Myocyte (in vitro differentiated cells): ENCODE data around the gene ZNF768. TPM values are rescaled to one million over a fixed set of nuclear protein-coding genes. Genes with fewer than 3 reads are reported as not detected.
A peak's percentile ranks its signal among the peaks of the same experiment; 100 is the strongest.

Source experiments
- DNase-seq: peaks from one replicate; pipeline ENCODE4 v3.0.0-alpha.2; 2012; ENCODE audit warnings: low read depth
- polyA plus RNA-seq: library from polyadenylated mRNA; unstranded; fragments of >200 nt; gene quantifications from one replicate; pipeline ENCODE4 v1.2.1, GENCODE V29; 2012; ENCODE audit warnings: missing spikeins
- total RNA-seq: library from RNA; depleted of rRNA; stranded (reverse); fragments of >200 nt; gene quantifications from 2 replicates; pipeline ENCODE4 v1.2.3, GENCODE V29; 2014

ZNF768 gene
- total RNA-seq, result 38.4 and 56.8 TPM in 2 replicates
- 25.5 TPM for polyA plus RNA-seq

DNA sequence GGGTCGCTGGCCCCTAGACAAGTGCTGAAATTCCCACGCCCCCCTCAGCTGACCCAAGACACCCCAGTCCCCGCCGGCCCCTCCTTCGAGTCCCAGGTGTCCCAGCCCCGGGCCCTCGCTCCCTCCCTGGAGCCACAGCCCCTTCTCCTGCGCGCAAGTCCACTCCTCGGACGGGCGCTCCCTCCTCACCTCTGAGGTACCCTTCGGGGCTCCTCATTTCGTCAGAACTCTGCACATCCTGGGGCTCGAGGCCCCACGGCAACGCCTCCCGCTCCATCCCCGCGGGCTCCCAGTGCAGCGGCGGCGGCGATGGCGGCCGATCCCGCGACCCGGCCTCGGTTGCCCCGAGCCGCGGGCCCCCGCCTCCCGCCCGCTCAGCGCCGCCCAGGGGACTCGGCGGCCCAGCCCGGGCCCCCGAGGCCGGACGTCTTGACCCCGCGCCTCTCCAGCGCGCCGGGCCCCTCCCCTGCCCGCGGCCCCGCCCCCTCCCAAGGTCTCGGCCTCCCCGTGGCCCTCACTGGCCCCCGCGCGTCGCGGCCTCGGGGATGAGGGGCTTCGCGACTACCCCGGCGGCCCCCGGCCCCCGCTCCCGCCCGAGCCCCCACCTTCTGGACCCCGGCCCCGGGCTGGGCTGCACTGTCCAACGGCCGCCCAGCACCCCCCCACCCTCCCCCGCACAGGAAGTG, at the start of gene ZNF768:
Gene ZNF768, minus strand, starts transcription at position 430 of the 686 bp plus-strand sequence. Its CDS starts 153 bp downstream, at position 277.
- DNase-seq, result no peak

- no peak for DNase-seq
Observed at GRCh38 chr16:30574678-30575077, 48.3 kb upstream of the ZNF768 start.

GRCh38 chr16:30571445-30572322, 45.3 kb upstream of the ZNF768 start, which contains the start of gene ZNF688:
Gene ZNF688 (minus strand): TSS chr16:30571714. CDS start chr16:30571629, 85 bp downstream.
- DNase-seq, result peak; percentile 98

DNA sequence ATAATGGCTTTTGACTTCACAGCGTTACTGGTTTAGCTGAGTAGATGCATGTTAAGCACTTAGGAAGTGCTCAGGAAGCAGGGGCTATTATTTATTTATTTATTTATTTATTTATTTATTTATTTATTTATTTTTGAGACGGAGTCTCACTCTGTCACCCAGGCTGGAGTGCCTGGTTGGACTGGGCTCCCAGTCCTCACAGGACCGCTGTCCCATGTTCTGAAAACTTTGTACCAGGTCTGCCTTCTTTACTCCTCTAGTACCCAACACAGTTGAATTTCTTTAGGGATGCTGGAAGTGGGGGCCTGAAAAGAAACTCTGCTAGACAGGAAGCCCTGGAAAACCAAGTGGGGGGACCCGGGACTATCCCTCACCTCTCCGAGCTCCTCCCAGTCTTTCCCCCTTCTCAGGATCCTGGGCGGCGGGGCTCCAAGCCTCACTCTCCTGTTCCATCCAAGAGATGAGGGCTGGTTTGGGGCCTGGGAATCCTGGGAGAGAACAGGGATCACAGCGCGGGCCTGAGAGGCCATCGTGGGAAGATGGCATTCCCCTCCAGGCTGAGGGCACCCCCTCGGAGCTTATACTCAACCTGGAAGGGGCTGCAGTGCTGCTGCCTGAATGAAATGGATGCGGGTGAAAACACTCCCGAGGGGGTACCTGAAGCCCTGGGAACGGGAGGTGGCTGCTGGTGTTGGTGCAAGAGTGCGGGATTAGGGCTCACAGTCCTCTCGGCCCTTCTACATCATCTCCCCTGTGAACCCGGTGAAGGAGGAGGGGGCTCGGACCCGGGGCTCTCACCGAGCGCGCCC, 44.5 kb upstream of the ZNF768 start:
- DNase-seq, result peak; percentile 42

DNA sequence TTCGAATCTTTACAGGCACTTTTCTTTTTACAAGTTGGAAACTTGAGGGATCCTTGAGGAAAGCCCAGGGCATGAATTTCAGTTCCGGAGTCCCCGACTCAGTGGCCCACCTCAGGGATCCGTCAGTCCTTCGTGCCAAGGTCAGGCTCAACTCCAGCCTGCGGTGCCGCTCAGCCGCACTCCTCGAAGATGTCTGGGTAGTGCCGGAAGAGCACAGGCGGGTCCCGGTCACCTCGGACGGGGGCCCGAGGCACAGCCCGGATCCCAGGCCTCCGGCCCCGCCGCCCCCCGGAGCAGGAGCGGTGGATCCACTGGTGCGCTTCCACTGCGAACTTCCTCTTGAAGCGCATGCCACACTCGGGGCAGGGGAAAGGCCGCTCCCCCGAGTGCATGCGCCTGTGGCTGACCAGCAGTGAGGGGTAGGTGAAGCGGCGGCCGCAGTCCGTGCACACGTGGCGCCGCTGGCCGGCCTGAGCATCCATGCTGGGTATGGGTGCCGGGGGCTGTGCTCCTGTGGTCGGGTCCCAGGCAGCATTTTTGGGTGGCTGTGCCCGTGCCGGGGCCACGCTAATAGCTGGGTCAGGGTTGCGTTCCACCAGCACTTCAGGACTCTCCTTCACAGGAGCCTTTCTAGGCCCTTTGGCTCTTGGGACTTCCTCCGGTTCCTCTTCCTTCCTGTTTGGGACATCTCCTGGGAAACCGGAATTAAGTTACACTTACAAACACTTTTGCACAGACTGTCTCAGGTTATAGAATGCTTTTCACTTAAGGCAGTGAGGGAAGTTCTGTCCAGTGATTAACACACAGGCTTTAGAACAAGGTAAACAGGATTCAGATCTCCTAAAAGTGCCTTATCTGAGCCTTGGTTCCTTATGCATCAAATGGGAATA, 43.6 kb upstream of the ZNF768 start:
- DNase-seq, result no peak

DNA sequence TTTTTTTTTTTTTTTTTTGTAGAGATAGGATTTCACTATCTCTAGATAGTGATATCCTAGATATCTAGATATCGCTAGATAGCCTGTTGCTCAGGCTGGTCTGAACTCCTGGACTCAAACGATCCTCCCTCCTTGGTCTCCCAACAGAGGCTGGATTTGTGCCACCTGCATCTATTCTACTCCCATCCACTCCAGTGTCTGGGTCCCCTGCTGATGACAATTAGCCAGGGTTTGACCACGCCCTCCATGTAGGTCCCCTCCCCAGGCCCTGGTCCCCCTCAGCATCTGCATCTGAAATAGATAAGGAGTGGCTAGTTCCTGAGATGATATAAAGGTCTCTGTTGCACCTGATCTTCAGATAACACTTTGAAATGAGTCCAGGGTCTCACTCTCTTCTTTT, 42.9 kb upstream of the ZNF768 start:
- no peak for DNase-seq

GRCh38 chr16:30567991-30568638, 41.7 kb upstream of the ZNF768 start:
- peak; percentile 74 for DNase-seq

DNA sequence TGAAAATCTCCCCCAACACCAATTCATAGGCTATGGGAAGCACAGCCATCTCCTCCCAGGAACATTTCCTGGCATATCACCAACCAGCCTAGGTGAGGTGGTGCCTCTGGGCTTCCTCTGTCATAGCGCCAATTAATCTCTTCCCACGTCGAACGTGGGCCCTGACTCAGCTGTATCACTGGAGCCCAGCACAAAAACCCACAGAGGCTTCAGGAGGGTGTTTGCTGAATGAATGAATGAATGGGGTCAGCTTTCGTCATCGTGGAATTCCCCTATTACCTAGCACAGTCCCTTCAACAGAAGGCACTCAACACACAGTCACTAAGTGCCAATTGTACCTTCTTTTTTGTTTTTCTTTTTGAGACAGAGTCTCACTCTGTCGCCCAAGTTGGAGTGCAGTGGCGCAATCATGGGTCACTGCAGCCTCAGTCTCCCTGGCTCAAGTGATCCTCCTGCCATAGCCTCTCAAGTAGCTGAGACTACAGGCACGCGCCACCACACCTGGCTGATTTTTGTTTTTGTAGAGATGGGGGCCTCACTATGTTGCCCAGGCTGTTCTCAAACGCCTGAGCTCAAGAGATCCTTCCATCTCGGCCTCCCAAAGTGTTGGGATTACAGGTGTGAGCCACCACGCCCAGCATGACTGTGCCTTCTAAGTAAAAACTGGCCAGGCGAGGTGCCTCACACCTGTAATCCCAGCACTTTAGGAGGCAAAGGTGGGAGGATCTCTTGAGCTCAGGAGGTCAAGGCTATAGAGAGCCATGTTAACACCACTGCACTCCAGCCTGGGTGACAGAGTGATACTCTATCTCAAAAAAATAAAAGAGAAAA, 41.0 kb upstream of the ZNF768 start:
- DNase-seq, result no peak

DNA sequence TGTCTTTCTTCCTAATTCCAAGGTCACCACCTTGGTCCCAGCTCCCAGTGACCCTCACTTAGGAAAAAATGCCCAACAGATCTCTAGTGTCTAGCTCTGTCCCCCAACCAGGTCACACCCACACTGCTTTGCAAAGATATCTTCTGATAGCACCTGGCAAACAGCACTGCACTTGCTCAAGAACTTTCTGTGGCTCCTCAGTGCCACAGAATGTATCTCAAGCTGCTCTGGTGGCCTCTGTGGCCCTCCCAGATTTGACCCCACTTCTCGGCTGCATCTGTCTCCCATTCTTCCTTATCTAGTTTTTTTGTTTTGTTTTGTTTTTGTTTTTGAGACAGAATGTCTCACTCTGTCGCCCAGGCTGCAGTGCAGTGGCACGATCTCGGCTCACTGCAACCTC, 40.2 kb upstream of the ZNF768 start:
- DNase-seq, result no peak

GRCh38 chr16:30565984-30566383, 39.6 kb upstream of the ZNF768 start:
- no peak for DNase-seq

- DNase-seq, result no peak
Observed at GRCh38 chr16:30565526-30565925, 39.2 kb upstream of the ZNF768 start.

DNA sequence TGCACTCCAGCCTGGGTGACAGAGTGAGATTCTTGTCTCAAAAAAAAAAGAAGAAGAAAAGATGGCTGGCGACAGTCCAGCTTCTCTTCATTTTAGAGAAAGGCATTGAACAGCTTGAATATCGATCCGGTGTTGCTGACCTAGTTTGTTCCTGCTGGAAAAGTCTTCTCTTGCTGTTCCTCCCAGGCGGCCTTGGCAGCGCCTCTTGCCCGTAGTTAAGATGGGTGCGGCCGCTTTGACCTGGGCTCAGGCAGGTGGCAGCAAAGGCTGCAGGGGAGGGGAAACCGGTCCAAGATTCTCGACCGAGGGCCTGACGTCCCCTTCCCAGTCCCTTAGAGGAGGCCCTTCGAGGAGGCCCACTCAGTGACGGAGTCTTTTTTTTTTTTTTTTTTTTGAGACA, 35.7 kb upstream of the ZNF768 start:
- DNase-seq, result no peak

GRCh38 chr16:30561089-30561816, 34.9 kb upstream of the ZNF768 start:
- DNase-seq, result no peak

DNA sequence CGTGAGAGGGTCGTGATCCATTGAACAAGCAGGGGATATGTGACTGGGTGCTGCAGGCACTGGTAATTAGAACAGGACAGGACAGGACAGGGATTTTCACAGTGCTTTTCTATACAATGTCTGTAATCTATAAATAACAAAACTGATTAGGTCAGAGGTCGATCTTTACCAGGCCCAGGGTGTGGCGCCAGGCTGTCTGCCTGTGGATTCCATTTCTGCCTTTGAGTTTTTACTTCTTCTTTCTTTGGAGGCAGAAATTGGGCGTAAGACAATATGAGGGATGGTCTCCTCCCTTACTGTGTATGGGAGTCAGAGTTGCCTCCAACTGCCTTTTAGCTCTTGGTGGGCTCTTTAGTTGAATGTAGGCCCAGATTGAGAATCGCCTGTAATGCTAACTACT, 33.3 kb upstream of the ZNF768 start:
- no peak for DNase-seq

DNA sequence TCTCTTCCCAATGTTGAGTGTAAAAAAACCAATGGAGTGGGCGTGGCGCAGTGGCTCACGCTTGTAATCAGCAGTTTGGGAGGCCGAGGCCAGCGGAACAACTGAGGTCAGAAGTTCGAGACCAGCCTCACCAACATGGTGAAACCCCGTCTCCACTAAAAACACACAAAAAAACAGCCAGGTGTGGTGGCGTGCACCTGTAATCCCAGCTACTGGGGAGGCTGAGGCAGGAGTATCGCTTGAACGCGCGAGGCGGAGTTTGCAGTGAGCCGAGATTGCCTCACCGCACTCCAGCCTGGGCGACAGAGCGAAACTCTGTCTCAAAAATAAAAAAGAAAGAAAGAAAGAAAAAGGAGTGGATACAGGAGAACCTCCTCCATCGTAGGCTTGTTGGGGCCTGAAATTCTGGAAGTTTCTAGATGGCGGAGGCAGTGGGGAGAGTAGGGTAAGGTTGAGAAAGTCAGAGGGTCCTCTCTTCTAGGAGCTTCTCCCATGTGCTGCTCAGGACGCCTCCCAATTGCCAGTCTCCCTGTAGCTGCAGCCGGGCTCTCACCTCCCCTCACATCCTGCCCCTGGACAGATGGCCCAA, 32.5 kb upstream of the ZNF768 start:
- DNase-seq, result no peak

DNA sequence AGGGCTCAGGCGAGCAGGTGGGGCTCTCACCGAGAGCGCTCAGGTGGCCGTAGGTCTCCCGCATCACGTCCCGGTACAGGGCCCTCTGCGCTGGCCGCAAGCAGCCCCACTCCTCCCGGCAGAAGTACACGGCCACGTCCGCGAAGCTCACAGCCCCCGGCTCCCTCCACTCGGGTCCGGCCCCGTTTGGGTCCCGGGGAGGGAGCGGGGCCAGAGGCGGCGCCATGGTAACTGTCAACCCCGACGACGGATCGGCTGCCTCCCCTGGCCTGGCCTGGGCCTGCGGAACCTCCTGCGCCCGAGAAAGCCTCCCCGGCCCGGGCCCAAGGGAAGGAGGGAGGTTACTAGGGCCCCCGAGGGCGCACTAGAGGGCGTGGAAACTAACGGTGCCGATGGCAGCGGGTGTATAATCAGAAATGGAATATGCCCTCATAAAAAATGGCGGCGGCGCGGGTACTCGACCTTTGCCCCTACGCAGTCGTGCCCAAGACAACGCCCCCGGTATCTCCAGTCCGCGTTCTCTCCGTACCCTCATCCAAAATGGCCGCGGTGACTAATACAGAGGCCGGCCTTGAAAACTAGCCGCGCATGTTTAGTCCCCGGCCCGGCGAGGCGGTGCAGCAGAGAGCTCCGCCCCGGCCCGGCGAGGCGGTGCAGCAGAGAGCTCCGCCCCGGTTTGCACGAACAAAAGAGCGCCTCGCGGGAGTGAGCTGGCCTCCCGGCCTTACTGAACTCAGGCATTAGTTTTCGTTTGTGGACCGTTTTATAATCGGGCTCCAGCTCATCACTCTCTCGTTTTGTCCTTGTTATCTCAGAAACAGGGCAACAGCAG, 31.8 kb upstream of the ZNF768 start, which contains the start of gene ZNF764:
Gene ZNF764, minus strand, starts transcription at position 418 of the 832 bp plus-strand sequence. Its CDS starts 192 bp downstream, at position 226.
- DNase-seq, result peak; percentile 99

DNA sequence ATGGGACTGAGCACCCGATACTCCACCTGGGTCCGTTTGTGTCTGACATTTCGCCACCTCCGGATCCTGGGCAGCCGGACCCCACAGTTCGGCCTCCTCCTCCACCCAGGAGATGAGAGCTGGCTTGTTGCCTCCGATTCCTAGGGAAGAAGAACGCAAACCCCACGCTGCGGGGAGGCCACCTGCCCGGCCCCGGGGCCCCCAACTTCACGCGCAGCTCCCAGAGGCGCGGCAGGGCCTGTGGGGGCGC, 31.3 kb upstream of the ZNF768 start:
- DNase-seq, result peak; percentile 11
